Stromal cell of bone marrow (primary cell): ENCODE measurements around the gene NANOS1.
A peak's percentile ranks its signal among the peaks of the same experiment; 100 is the strongest.

Source experiments
- DNase-seq: peaks from one replicate; pipeline ENCODE4 v3.0.0-alpha.2; 2012; ENCODE audit warnings: low read depth

Gene NANOS1, protein sequence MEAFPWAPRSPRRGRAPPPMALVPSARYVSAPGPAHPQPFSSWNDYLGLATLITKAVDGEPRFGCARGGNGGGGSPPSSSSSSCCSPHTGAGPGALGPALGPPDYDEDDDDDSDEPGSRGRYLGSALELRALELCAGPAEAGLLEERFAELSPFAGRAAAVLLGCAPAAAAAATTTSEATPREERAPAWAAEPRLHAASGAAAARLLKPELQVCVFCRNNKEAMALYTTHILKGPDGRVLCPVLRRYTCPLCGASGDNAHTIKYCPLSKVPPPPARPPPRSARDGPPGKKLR

DNA sequence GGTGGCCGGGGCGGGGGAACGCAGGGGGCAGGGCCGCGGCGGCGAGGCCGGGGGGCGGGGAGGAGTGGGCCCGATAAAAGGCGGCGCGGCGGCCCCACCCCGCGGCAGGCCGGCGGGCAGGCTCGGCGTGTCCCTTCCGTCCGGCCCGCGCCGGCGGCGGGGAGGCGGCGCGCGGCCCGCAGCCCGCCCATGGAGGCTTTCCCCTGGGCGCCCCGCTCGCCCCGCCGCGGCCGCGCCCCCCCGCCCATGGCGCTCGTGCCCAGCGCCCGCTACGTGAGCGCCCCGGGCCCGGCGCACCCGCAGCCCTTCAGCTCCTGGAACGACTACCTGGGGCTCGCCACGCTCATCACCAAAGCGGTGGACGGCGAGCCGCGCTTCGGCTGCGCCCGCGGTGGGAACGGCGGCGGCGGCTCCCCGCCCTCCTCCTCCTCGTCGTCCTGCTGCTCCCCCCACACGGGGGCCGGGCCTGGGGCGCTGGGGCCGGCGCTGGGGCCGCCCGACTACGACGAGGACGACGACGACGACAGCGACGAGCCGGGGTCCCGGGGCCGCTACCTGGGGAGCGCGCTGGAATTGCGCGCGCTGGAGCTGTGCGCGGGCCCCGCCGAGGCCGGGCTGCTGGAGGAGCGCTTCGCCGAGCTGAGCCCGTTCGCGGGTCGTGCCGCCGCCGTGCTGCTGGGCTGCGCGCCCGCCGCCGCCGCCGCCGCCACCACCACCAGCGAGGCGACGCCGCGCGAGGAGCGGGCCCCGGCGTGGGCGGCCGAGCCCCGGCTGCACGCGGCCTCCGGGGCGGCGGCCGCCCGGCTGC, at the start of gene NANOS1:
Gene NANOS1 (plus strand): TSS at position 102 of the 808 bp plus-strand sequence. CDS start 88 bp downstream, at position 190.
- no peak for DNase-seq

DNA sequence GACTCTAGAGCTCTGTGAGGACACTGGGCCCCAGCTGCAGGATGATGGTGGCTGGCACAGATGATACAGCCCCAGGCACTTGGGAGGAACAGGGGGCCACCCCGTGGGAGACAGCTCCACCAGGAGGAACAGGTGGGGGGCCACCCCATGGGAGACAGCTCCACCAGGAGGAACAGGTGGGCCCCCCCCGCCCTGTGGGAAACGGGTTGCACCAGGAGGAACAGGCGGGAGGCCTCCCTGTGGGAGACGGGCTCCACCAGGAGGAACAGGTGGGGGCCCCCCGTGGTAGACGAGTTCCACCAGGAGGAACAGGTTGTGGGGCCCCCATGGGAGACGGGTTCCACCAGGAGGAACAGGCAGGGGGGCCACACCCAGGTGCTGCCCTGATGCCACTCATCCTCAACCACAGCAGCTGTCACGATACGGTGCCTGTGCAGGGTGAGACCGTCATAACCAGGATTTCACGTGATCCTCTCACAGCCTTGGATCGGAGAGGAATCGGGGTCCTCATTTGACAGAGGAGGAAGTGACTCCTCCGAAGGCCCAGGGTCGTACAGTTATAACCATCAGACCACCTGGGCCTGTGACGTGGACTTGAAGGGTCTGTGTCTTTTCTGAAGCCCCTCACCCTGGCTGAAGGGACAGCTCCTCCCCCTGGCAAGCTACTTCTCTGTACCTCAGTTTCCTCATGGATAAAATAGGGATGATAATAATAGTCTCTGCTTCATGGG, 49.2 kb upstream of the NANOS1 start:
- no peak for DNase-seq

DNA sequence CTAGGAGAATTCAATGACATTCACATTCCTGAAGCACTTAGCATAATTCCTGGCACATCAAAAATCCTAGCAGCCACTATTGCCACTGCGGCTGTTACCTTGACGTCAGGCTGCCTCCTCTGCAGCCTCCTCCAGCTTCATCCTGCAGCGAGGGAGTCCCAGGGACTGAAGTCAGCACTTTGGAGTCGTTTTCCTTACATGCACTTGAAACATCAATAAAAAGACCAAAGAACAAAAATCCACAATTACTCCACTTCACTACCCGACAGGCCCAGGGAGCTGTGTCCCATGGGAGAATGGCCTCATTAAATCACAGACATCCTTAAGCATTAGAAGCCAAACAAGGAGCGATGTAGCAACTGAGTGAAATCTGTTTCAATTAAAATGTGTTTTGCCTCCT, 48.6 kb upstream of the NANOS1 start:
- no peak for DNase-seq

DNA sequence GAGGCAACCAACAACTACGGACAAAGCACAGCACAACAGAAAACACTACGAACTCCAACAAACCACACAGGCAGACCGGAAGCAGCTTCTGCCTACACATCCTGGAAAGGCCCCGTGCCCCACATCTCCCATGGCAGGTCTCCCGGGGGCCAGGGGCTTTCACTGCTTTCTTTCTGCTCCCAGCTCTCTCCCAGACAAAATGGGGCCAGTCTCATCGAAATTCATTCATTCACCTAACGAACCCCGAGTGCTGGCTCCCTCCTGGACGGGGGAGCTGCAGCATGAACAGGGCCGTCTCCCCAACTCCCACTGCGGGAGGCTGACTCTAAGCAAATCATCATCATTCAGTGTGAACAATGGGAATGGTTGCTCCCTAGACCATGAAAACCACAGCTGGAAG, 47.6 kb upstream of the NANOS1 start:
- DNase-seq = no peak

DNA sequence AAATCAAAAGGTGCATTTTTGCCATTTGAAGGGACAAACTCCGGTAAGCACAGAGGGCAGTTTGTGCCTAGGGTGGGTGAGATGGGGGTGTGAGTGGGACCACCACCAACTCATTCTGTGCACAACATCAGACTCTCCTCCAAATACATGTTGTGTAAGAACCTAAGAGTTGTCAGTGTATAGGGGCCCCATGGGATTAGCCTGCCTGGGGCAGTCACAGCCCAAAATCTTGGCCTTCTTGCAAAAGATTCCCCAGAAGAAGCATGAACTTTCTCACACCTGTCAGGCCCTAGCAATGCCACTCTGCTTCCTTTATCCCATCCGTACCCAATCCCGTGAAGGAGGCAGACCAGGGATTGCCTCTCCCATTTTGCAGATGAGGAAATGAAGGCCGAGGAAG, 47.1 kb upstream of the NANOS1 start:
- DNase-seq = no peak

DNA sequence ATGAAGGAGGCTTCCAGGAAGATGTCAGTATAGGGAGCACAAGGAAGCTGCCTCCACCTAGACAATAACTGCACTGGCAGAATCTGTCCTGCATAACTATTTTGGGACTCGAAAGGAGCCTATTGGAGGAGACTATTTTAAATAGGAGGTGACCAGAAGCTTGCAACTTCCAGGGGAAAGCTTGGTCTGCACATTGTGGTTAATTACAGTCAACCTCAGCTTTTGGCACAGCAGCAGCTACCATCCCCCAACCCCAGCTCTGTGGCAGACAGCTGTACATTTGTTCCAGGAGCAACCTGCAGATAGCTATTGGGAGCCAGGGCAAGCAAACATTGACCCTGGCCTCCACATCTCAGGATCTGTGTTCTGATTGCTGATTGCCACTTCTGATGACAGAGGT, 46.3 kb upstream of the NANOS1 start:
- no peak for DNase-seq

DNA sequence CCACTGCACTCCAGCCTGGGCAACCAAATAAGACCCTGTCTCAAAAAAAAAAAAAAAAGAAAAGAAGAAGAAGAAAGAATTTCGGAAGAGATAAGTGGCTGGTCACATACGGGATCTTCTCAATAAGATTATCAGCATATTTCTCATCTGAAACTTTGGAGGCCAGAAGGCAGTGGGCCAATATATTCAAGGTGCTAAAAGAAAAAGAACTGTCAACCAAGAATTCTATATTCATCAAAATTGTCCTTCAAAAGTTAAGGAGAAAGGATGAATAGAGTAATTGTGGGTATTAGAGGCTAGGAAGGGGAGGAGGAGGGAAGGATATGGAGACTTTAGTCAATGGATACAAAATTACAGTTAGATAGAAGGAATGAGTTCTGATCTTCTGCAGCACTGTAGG, 43.9 kb upstream of the NANOS1 start:
- no peak for DNase-seq

DNA sequence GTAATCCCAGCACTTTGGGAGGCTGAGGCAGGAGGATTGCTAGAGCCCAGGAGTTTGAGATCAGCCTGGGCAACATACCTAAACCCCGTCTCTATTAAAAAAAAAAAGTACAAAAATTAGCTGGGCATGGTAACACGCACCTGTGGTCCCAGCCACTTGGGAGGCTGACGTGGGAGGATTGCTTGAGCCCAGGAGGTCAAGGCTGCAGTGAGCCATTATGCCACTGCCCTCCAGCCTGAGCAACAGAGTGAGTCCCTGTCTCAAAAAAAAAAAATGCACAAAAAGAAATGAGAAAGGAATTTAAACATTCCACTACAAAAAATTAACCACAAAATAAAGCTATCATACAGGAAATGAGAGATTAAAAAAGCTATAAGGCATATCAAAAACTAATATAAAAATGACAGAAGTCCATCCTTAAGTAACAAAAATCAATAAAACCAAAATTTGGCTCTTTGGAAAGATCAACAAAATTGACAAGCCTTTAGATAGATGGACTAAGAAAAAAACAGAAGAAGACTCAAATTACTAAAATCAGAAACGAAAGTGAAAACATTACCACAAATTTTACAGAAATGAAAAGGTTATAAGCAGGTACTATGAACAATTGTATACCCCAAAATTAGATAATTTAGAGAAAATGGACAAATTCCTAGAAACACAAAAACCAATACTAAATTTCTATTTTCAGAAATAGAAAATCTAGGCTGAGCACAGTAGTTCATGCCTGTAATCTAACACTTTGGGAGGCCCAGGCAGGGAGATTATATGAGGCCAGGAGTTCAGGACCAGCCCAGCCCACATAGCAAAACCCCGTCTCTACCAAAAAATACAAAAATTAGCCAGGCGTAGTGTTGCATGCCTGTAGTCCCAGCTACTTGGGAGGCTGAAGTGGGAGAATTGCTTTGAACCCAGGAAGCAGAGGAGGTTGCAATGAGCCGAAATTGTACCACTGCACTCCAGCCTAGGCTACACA, 42.4 kb upstream of the NANOS1 start:
- DNase-seq = no peak

DNA sequence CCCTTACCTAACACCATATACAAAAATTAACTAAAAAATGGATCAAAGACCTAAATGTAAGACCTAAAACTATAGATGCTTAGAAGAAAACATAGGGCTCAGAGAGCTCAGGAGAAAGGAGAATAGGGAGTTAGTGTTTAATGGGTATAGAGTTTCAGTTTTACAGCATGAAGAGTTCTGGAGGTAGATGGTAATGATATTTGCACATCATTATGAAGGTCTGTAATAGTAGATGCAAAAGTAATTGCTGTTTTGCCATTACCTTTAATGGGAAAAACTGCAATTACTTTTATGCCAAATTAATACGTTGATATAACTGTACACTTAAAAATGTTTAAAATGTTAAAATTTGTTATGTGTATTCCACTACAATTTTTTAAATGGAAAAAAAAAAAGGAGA, 39.2 kb upstream of the NANOS1 start:
- DNase-seq = no peak

DNA sequence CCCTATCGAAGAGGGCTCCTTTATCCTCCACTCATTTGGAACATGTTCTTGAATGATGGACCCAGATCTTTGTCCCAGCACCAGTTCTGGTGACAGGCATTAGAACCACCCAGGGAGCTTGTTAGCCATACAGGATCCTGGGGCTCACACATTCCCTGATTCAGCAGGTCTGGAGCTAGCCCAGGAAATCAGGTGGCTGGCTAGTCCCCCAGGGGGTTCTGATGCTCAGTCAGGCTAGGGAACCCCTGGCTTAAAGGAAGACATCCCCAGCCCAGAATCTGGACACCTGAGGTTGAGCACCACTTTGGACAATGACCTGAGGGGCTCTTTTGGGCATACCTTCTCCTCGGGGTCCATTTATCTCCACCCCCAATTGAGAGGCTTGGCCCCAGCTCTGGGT, 37.0 kb upstream of the NANOS1 start:
- DNase-seq = no peak

DNA sequence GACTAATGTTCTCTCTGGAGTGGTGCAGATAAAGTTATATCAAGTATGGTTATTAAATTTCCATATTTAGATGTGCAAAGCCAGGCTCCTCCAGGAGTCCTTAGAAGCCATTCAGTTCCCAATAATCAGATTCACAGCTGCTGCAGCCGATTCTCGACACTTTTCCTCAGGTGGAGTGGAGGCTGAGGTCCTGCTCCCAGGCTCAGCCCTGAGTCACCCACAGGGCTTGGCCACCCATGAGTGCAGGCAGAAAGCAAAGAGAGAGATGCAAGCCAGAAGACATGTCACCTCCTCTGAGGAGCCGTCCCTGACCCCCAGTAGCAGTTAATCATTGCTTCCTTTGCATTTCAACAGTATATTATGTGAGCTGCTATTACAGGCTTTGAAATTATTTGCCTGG, 36.3 kb upstream of the NANOS1 start:
- DNase-seq = no peak

DNA sequence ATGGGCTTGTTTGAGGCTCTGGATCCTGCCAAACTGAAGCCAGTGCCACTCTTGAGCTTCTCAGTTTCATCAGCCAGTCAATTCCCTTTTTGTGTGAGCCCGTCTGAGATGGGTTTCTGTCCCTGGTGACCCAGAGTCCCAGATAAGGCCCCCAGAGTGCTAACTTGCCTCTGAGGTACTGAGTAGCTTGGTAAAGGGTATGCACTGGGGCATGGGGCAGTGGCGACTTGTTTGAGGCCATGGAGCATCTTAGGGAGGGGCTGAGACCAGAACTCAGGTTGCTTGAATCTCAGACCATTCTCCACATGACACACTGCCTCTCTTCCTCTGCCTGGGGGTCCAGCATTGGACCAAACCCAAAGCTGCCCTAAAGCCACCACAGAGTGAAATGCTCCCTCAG, 35.2 kb upstream of the NANOS1 start:
- DNase-seq = no peak

DNA sequence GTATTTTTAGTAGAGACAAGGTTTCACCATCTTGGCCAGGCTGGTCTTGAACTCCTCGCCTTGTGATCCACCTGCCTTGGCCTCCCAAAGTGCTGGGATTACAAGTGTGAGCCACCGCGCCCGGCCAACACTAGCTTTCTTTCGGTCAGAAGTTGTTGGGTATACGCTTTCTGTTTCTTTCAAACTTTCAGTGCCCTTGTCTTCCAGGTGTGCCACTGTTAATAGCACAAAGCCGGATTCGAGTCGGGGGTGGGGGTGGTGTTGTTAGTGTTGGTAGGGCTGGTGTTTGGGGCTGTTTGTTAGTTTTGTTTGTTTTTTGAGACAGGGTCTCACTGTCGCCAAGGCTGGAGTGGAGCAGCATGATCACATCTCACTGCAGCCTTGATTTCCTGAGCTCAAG, 33.8 kb upstream of the NANOS1 start:
- no peak for DNase-seq

DNA sequence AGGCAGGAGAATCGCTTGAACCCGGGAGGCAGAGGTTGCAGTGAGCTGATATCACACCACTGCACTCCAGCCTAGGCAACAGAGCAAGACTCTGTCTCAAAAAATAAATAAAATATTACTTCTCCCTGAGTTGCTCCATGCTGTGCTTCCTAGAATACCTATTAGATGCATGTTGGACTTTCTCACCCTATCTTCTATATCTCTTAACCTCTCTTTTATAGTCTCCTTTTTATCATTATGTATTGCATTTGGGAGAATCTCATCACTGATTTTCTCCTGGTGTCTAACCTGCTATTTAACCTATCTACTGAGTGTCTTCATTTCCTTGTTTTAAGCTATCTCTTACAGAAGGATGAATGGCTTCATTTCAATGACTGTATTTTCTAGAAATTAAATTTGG, 32.1 kb upstream of the NANOS1 start:
- no peak for DNase-seq

DNA sequence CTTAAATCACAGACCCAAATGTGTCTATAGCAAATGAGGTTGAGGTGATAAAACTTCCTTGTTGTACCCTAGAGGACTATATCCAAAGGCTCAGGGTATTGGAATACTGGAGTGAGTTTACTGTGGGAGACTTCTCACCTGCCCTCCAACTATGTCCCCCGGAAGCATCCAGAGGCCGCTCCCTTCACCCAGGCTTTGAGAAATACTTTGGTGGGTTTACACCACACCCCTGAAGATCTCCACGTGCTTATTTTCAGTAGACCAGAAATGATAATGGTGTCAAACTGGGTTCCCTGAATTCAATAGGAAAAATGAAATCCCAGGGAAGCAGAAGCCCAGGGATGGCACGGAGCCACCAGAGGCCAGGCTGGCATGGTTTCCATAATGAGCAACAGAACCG, 31.3 kb upstream of the NANOS1 start:
- DNase-seq = no peak

DNA sequence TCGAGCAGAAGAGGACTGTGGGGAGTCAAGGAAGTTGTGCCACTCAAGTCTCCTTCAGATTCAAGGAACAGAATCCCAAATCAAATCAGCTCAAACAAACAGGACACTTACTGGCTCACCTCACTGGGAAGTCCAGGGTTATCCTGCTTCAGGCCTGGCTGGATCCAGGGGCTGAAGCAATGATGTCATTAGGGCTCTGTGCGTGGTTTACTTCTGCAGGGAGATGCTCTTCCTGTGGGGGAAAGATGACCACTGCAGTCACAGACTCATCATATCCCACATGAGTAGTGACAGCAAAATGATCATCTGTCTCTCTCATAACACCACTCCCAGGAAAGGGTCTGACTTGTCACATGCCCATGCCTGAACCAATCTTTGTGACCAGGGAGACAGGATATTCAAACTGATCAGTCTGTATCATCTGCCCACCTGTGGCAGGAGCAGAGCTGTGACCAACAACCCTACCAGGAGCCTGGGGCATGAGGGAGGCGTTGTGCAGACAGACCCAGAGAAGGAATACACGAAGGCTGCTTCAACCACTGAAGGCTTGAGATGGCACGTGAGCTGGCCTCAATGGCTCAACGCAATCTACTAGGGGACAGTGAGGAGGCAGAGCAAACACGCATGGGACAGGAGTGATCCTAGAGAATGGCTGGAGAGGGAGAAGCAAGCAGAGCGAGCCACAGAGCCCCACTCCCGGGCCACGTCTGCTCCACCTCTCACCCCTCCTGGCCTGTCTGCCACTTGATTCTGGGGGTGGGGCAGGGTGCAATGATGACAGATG, 27.6 kb upstream of the NANOS1 start:
- DNase-seq = no peak

DNA sequence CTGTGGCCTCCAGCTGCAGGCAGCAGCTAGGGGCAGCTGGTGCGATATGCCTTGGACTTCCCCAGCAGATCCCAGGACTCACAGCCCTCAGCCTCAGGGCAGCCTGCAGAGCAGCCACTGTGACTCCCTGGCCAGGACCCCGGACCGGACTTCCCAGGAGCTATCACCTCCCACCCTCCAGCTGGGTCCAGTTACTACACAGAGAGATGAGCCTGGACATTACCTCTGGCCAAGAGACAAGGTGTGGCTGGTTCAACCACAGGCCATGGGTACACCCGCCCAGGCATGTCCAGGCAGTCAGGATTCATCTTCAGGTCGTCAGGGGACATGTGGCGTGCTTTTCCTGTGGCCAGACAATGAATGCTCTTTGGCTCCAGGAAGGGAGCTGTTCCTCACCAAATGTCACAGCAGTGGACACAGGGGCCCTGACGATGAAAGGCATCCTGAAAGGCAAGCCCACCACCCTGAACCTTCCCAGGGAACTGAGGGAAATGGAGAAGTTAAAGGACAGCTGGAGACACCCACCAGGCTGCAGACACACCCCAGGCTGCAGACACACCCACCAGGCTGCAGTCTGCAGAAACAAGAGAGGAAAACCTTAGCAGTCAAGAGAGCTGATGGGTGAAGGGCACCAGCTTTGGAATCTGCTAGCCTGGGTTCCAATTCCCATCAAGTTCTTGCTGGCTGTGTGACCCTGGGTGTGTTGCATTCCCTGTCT, 25.8 kb upstream of the NANOS1 start:
- DNase-seq = no peak

DNA sequence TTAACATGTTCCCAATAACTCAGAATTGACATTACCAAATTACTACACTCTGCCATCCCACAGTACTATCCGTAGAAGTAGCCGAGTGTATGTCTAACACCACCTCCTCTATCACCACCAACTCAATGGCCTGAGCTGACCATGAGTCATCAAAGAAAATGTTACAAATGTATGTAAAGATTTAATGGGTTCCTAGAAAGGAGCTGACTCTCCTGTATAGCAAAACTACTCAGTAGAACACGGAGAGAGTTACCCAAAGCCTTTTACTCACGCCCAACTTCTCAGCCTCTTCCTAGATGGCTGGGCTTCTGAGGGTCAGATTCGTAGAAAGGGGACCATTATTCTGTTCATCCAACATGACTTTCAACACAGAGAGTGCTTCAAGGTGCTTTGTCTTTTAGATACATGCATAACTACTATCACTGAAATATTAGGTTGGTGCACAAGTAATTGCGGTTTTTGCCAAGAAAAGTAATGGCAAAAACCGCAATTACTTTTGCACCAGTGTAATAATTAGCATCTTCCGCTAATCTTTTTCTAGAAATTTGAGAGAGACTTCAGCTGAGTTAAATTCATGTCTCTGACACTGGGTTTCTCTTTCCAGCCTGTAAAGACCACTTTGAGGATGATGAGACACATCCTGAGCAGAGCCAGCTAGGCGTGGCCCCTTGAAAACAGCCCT, 24.0 kb upstream of the NANOS1 start:
- DNase-seq = no peak

DNA sequence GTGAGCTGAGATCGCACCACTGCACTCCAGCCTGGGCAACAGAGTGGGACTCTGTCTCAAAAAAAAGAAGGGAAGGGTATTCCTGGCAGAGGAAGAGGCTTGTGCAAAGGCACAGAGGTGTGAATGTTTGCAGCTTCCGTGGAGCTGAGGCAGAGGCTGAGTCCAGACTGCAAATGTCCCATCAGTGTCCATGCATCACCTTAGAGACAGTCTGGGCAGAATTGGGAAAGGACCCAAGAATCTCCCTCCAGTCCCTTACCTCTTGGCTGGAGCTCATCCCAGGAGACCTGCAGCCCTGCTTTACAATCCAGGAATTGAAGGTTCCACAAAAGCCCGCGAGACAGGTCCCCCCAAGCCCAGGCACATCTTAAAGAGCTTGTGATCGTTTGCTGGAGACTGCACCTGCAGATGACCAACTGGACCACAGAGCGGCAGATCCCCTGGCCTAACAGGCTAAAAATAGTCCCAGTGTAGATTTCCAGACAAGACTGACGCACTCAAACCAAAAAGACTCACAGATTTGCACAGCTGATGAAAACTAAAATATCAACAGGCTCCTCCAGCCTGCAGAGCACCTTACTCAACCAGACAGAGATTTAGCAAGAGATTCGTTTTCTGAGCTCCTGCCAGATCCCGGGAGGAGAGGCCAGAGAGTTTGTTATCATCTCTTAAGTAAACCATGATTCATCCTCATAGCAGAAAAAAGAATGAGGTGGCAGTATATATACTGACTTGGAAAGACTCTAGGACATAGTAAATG, 22.9 kb upstream of the NANOS1 start:
- peak; percentile 97 for DNase-seq
